IMR-90 (cell line): ENCODE results near the gene TALDO1. TPM values are rescaled to one million over a fixed set of nuclear protein-coding genes. Genes with fewer than 3 reads are reported as not detected.

Source experiments
- ATAC-seq: fragments of 200-7000 bp; cut with Tn5 transposase; 2 replicates; pipeline ENCODE4 v1.9.1; 2020; ENCODE audit warnings: low read depth, mild to moderate bottlenecking, moderate library complexity
- BruUV-seq: library from RNA; stranded (reverse); fragments of 400-500 nt; replicated peaks from 2 replicates; lab custom pipeline; 2021; lab: Mats Ljungman, UMichigan
- CTCF ChIA-PET: fragments of 300-600 bp; formaldehyde crosslinking; extraction: SDS; loops from one replicate; lab custom pipeline; 2021; ENCODE audit warnings: antibody characterized with exemption; lab: Yijun Ruan, JAX
- POLR2A ChIA-PET: fragments of 300-600 bp; sonication (Branson Sonifier 250); formaldehyde crosslinking; loops from one replicate; lab custom pipeline; 2022; ENCODE audit warnings: antibody characterized with exemption; ENCODE audit not compliant: unreplicated experiment; lab: Charles Lee
- DNase-seq: peaks from one replicate; pipeline ENCODE4 v3.0.0; 2013
- H2AFZ ChIP-seq: replicated peaks from 2 replicates; pipeline ENCODE3; 2013; ENCODE audit warnings: low read length, mild to moderate bottlenecking; ENCODE audit not compliant: poor library complexity
- H2AK5ac ChIP-seq: 2 replicates; pipeline ENCODE4 v1.6.1; 2013; ENCODE audit warnings: low read depth, low read length, inconsistent platforms
- H2AK9ac ChIP-seq: replicated peaks from 2 replicates; pipeline ENCODE3; 2013; ENCODE audit warnings: mild to moderate bottlenecking, low read depth, low read length, moderate library complexity; ENCODE audit not compliant: poor library complexity
- H2BK120ac ChIP-seq: 2 replicates; pipeline ENCODE4 v1.6.1; 2013; ENCODE audit warnings: low read depth, low read length, inconsistent platforms
- H2BK15ac ChIP-seq: 3 replicates; pipeline ENCODE4 v1.6.1; 2013; ENCODE audit warnings: low read depth, low read length, inconsistent platforms
- H2BK20ac ChIP-seq: 2 replicates; pipeline ENCODE4 v1.6.1; 2013; ENCODE audit warnings: low read depth, mild to moderate bottlenecking, inconsistent platforms, low read length, moderate library complexity
- H2BK5ac ChIP-seq: 2 replicates; pipeline ENCODE4 v1.6.1; 2013; ENCODE audit warnings: mild to moderate bottlenecking, low read depth, low read length, inconsistent platforms; ENCODE audit not compliant: poor library complexity, severe bottlenecking
- H3K14ac ChIP-seq: replicated peaks from 2 replicates; pipeline ENCODE4 v1.6.1; 2013; ENCODE audit warnings: low read depth, low read length, inconsistent platforms
- H3K18ac ChIP-seq: 2 replicates; pipeline ENCODE4 v1.6.1; 2013; ENCODE audit warnings: low read depth, low read length, control low read depth
- H3K23ac ChIP-seq: 2 replicates; pipeline ENCODE4 v1.6.1; 2013; ENCODE audit warnings: low read depth, low read length, inconsistent platforms
- H3K27ac ChIP-seq: 2 replicates; pipeline ENCODE4 v1.5.1; 2013; ENCODE audit warnings: mild to moderate bottlenecking, control low read depth, low read length; ENCODE audit not compliant: insufficient read depth
- H3K27me3 ChIP-seq: 2 replicates; pipeline ENCODE4 v1.6.1; 2013; ENCODE audit warnings: low read length; ENCODE audit not compliant: control insufficient read depth, insufficient read depth
- H3K36me3 ChIP-seq: 2 replicates; pipeline ENCODE4 v1.6.1; 2013; ENCODE audit warnings: low read length, mixed read lengths; ENCODE audit not compliant: control insufficient read depth, insufficient read depth
- H3K4ac ChIP-seq: 2 replicates; pipeline ENCODE4 v1.6.1; 2013; ENCODE audit warnings: low read depth, low read length, inconsistent platforms
- H3K4me1 ChIP-seq: 2 replicates; pipeline ENCODE4 v1.6.1; 2013; ENCODE audit warnings: low read length, mixed read lengths; ENCODE audit not compliant: control insufficient read depth, insufficient read depth
- H3K4me2 ChIP-seq: 2 replicates; pipeline ENCODE4 v1.6.1; 2013; ENCODE audit warnings: low read depth, mild to moderate bottlenecking, control low read depth, low read length, moderate library complexity
- H3K4me3 ChIP-seq: 2 replicates; pipeline ENCODE4 v1.5.1; 2013; ENCODE audit warnings: low read depth, mild to moderate bottlenecking, control low read depth, low read length, moderate library complexity; ENCODE audit not compliant: insufficient read depth
- H3K56ac ChIP-seq: 2 replicates; pipeline ENCODE4 v1.6.1; 2013; ENCODE audit warnings: low read length, inconsistent platforms; ENCODE audit not compliant: insufficient read depth; ENCODE audit errors: extremely low read depth
- H3K79me1 ChIP-seq, 2 experiments: 2 replicates each; pipeline ENCODE4 v1.6.1; 2013; ENCODE audit warnings: low read length in 2 of 2, inconsistent platforms in 1 of 2, low read depth in 1 of 2
- H3K9ac ChIP-seq: 2 replicates; pipeline ENCODE4 v1.6.1; 2013; ENCODE audit warnings: low read depth, low read length, control low read depth
- H3K9me1 ChIP-seq: 2 replicates; pipeline ENCODE4 v1.6.1; 2013; ENCODE audit warnings: low read length, inconsistent platforms; ENCODE audit not compliant: insufficient read depth
- H3K9me3 ChIP-seq: 2 replicates; pipeline ENCODE4 v1.6.1; 2013; ENCODE audit warnings: low read length; ENCODE audit not compliant: control insufficient read depth, insufficient read depth
- H4K20me1 ChIP-seq: 2 replicates; pipeline ENCODE4 v1.6.1; 2013; ENCODE audit warnings: low read length, inconsistent platforms; ENCODE audit not compliant: insufficient read depth
- H4K5ac ChIP-seq: 2 replicates; pipeline ENCODE4 v1.6.1; 2013; ENCODE audit warnings: mild to moderate bottlenecking, low read depth, low read length, control low read depth
- H4K8ac ChIP-seq, 2 experiments: 2 replicates each; pipeline ENCODE4 v1.6.1; 2013; ENCODE audit warnings: low read depth in 2 of 2, low read length in 2 of 2, control low read depth in 1 of 2, inconsistent platforms in 1 of 2
- H4K91ac ChIP-seq: 2 replicates; pipeline ENCODE4 v1.6.1; 2013; ENCODE audit warnings: low read depth, low read length, inconsistent platforms; ENCODE audit not compliant: insufficient read depth
- CEBPB ChIP-seq: IDR thresholded peaks from 2 replicates; pipeline ENCODE4 v1.6.1; 2012; ENCODE audit warnings: low read depth, low read length, improper control_type of control experiment
- CHD1 ChIP-seq: IDR thresholded peaks from 2 replicates; pipeline ENCODE4 v1.6.1; 2012; ENCODE audit warnings: low read depth, low read length, improper control_type of control experiment
- FOS ChIP-seq: fragments of 150-350 bp; IDR thresholded peaks from 2 replicates; pipeline ENCODE4 v1.6.1; 2016; ENCODE audit warnings: low read depth, low read length
- MAFK ChIP-seq: IDR thresholded peaks from 2 replicates; pipeline ENCODE4 v1.6.1; 2012; ENCODE audit warnings: low read depth, low read length, improper control_type of control experiment
- MXI1 ChIP-seq: IDR thresholded peaks from 2 replicates; pipeline ENCODE4 v1.6.1; 2012; ENCODE audit warnings: low read depth, mild to moderate bottlenecking, low read length, moderate library complexity, borderline replicate concordance
- NFE2L2 ChIP-seq: fragments of 150-350 bp; IDR thresholded peaks from 2 replicates; pipeline ENCODE4 v1.6.1; 2016; ENCODE audit warnings: low read depth, mild to moderate bottlenecking, low read length
- RAD21 ChIP-seq: IDR thresholded peaks from 2 replicates; pipeline ENCODE4 v1.6.1; 2012; ENCODE audit warnings: low read length, improper control_type of control experiment
- RCOR1 ChIP-seq: IDR thresholded peaks from 2 replicates; pipeline ENCODE4 v1.6.1; 2012; ENCODE audit warnings: mild to moderate bottlenecking, low read length, improper control_type of control experiment; ENCODE audit not compliant: insufficient replicate concordance
- RFX5 ChIP-seq: IDR thresholded peaks from 2 replicates; pipeline ENCODE4 v1.8.0; 2012; ENCODE audit warnings: low read depth, mild to moderate bottlenecking, low read length, moderate library complexity
- SMC3 ChIP-seq: fragments of 150-350 bp; IDR thresholded peaks from 2 replicates; pipeline ENCODE4 v1.6.1; 2016; ENCODE audit warnings: low read depth, mild to moderate bottlenecking, antibody characterized with exemption, low read length, moderate library complexity
- USF2 ChIP-seq: fragments of 150-350 bp; IDR thresholded peaks from 2 replicates; pipeline ENCODE4 v1.6.1; 2017; ENCODE audit warnings: mild to moderate bottlenecking, antibody characterized with exemption, low read length, low read depth
- WGBS, 2 experiments: methylation state at CpG; one replicate each; pipeline versions ENCODE4 v1.1.5 to v1.1.7; 2013; ENCODE audit warnings: missing lambda C conversion rate in 2 of 2; ENCODE audit not compliant: insufficient read length in 1 of 2; ENCODE audit errors: extremely low coverage in 2 of 2; 5-methylcytosine and 5-hydroxymethylcytosine counted together
- dilution Hi-C: fragments of 300-500 bp; cut with HindIII; formaldehyde crosslinking; loops from one replicate; pipeline ENCODE4 v1.14.3; 2018; ENCODE audit warnings: low sequenced_read_pairs; ENCODE audit not compliant: unreplicated experiment
- in situ Hi-C: fragments of 300-500 bp; cut with MboI; formaldehyde crosslinking; loops from 3 replicates; pipeline ENCODE4 v1.14.3; 2019; ENCODE audit warnings: low sequenced_read_pairs, inconsistent platforms, mixed read lengths
- intact Hi-C: fragments of 100-400 bp; cut with micrococcal nuclease; formaldehyde crosslinking; loops from 2 replicates; pipeline ENCODE4 v1.10.0; 2022
- polyA plus RNA-seq, 3 experiments: library from polyadenylated mRNA; depleted of rRNA; stranded (reverse); fragments of >200 nt; gene quantifications; 2 replicates each; pipeline ENCODE4 v1.2.3, GENCODE V29; 2012; ENCODE audit warnings: low replicate concordance in 1 of 3
- total RNA-seq: library from RNA; depleted of rRNA; stranded (reverse); fragments of >200 nt; gene quantifications from 2 replicates; pipeline ENCODE4 v1.2.3, GENCODE V29; 2012
- TF ChIP-seq, protein P1 (sequence below): conservative IDR thresholded peaks from 2 replicates; pipeline ENCODE4 v1.5.1; 2012; ENCODE audit warnings: mild to moderate bottlenecking, low read depth, low read length, improper control_type of control experiment
- TF ChIP-seq, protein P2 (sequence below): fragments of 150-350 bp; IDR thresholded peaks from 2 replicates; pipeline ENCODE4 v1.6.1; 2016; ENCODE audit warnings: low read depth, mild to moderate bottlenecking, low read length, moderate library complexity, borderline replicate concordance

TALDO1 gene
- total and polyA plus RNA-seq, 2 of the 4 experiments (the other 2 are of a cell fraction), result 147 to 210 TPM

- Histone ChIP-seq H3K9ac (no peak overlapping the region), H3K9me3 (no peaks in the 10 kb centered on the region), H3K27ac (no peak overlapping the region), H3K4me2 (no peak overlapping the region), H3K14ac (no peak overlapping the region), H3K4me1 (peaks cover 21% of the 10 kb centered on the region), H2AK9ac (peak overlapping the region; percentile 55), H3K56ac (no peak overlapping the region), H3K23ac (no peak overlapping the region), H3K4ac (no peak overlapping the region), H2BK15ac (no peak overlapping the region), H4K20me1 (no peaks in the 10 kb centered on the region), H3K79me1 (peaks cover 0 to 37% of the 10 kb centered on the region in 2 experiments; a peak in 3 of 4 replicates), H4K5ac (no peak overlapping the region), H4K91ac (no peak overlapping the region), H2BK120ac (no peak overlapping the region), H2AFZ (peak overlapping the region; percentile 14), H3K9me1 (peaks cover 13% of the 10 kb centered on the region), H3K27me3 (no peaks in the 10 kb centered on the region), H2BK5ac (no peak overlapping the region), H4K8ac (no peak overlapping the region), H2BK20ac (no peak overlapping the region), H3K36me3 (peaks cover 5% of the 10 kb centered on the region; the same call in 1 of the 2 replicates), H2AK5ac (no peak overlapping the region), H3K18ac (no peak overlapping the region), H3K4me3 (no peak overlapping the region)
- ChIA-PET POLR2A (no interaction called here), CTCF (no interaction called here)
- intact Hi-C loops (no loop called here), in situ Hi-C loops (no loop called here), dilution Hi-C loops (no loop called here)
- no peak for ATAC-seq
- TF ChIP-seq USF2 (no peak), SMC3 (no peak), MXI1 (no peak), NFE2L2 (no peak), FOS (no peak), MAFK (no peak), RCOR1 (no peak), CEBPB (no peak), RAD21 (no peak), RFX5 (no peak), CHD1 (no peak)
- TF ChIP-seq, protein P1, sequence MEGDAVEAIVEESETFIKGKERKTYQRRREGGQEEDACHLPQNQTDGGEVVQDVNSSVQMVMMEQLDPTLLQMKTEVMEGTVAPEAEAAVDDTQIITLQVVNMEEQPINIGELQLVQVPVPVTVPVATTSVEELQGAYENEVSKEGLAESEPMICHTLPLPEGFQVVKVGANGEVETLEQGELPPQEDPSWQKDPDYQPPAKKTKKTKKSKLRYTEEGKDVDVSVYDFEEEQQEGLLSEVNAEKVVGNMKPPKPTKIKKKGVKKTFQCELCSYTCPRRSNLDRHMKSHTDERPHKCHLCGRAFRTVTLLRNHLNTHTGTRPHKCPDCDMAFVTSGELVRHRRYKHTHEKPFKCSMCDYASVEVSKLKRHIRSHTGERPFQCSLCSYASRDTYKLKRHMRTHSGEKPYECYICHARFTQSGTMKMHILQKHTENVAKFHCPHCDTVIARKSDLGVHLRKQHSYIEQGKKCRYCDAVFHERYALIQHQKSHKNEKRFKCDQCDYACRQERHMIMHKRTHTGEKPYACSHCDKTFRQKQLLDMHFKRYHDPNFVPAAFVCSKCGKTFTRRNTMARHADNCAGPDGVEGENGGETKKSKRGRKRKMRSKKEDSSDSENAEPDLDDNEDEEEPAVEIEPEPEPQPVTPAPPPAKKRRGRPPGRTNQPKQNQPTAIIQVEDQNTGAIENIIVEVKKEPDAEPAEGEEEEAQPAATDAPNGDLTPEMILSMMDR, result no peak
- TF ChIP-seq, protein P2, sequence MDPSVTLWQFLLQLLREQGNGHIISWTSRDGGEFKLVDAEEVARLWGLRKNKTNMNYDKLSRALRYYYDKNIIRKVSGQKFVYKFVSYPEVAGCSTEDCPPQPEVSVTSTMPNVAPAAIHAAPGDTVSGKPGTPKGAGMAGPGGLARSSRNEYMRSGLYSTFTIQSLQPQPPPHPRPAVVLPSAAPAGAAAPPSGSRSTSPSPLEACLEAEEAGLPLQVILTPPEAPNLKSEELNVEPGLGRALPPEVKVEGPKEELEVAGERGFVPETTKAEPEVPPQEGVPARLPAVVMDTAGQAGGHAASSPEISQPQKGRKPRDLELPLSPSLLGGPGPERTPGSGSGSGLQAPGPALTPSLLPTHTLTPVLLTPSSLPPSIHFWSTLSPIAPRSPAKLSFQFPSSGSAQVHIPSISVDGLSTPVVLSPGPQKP, result no peak
- 80% methylated on average over 3 of the region's 27 CpGs; no CpG with 5 or more reads in 1 of the 2 experiments for WGBS, 2 experiments
- no TSS peak for BruUV-seq
- no peak for DNase-seq
These were observed 37.9 kb upstream of the TALDO1 start for GRCh38 chr11:709109-709997.
